H9 (cell line): Measurements from ENCODE around the gene GLOD4. TPM values are rescaled to one million over a fixed set of nuclear protein-coding genes. Genes with fewer than 3 reads are reported as not detected.

Source experiments
- DNase-seq: peaks from one replicate; pipeline ENCODE4 v3.0.0-alpha.2; 2017
- H2AFZ ChIP-seq: one replicate; pipeline ENCODE4 v1.6.1; 2013; ENCODE audit warnings: mild to moderate bottlenecking, low read length, control low read depth, moderate library complexity
- H2AK5ac ChIP-seq: 2 replicates; pipeline ENCODE4 v1.6.1; 2013; ENCODE audit warnings: low read length, control low read depth, mixed read lengths; ENCODE audit not compliant: insufficient read length
- H2BK120ac ChIP-seq: one replicate; pipeline ENCODE4 v1.6.1; 2013; ENCODE audit warnings: low read depth, mild to moderate bottlenecking, low read length, control low read depth, inconsistent platforms; ENCODE audit not compliant: poor library complexity, severe bottlenecking
- H2BK12ac ChIP-seq: 2 replicates; pipeline ENCODE4 v1.6.1; 2013; ENCODE audit warnings: low read length, control low read depth, mixed read lengths, low read depth; ENCODE audit not compliant: insufficient read length
- H2BK15ac ChIP-seq: 2 replicates; pipeline ENCODE4 v1.6.1; 2013; ENCODE audit warnings: low read depth, low read length, control low read depth
- H2BK20ac ChIP-seq: one replicate; pipeline ENCODE4 v1.6.1; 2013; ENCODE audit warnings: low read depth, mild to moderate bottlenecking, low read length, control low read depth, inconsistent platforms; ENCODE audit not compliant: poor library complexity, severe bottlenecking
- H2BK5ac ChIP-seq: 2 replicates; pipeline ENCODE4 v1.6.1; 2013; ENCODE audit warnings: low read length, control low read depth, mixed read lengths; ENCODE audit not compliant: insufficient read length
- H3K14ac ChIP-seq: 2 replicates; pipeline ENCODE4 v1.6.1; 2013; ENCODE audit warnings: low read length, control low read depth; ENCODE audit not compliant: insufficient read depth
- H3K18ac ChIP-seq: 2 replicates; pipeline ENCODE4 v1.6.1; 2013; ENCODE audit warnings: low read depth, mild to moderate bottlenecking, mixed read lengths, low read length, control low read depth; ENCODE audit not compliant: insufficient read length
- H3K23ac ChIP-seq: 2 replicates; pipeline ENCODE4 v1.6.1; 2013; ENCODE audit warnings: low read length, control low read depth, mixed read lengths, low read depth; ENCODE audit not compliant: insufficient read length
- H3K23me2 ChIP-seq: 2 replicates; pipeline ENCODE4 v1.6.1; 2013; ENCODE audit warnings: low read depth, mild to moderate bottlenecking, mixed read lengths, low read length, control low read depth; ENCODE audit not compliant: insufficient read length, poor library complexity, severe bottlenecking
- H3K27ac ChIP-seq: 2 replicates; pipeline ENCODE4 v1.5.1; 2013; ENCODE audit warnings: low read length, control low read depth, mixed read lengths, low read depth; ENCODE audit not compliant: insufficient read length
- H3K27me3 ChIP-seq: 2 replicates; pipeline ENCODE4 v1.6.1; 2013; ENCODE audit warnings: low read length, control low read depth, inconsistent platforms; ENCODE audit not compliant: insufficient read depth
- H3K4ac ChIP-seq: 2 replicates; pipeline ENCODE4 v1.6.1; 2013; ENCODE audit warnings: low read depth, mild to moderate bottlenecking, control low read depth, inconsistent platforms, low read length, moderate library complexity
- H3K4me1 ChIP-seq: 2 replicates; pipeline ENCODE4 v1.6.1; 2013; ENCODE audit warnings: low read length, control low read depth, inconsistent platforms; ENCODE audit not compliant: insufficient read depth
- H3K4me2 ChIP-seq: 2 replicates; pipeline ENCODE4 v1.6.1; 2013; ENCODE audit warnings: low read length, control low read depth, mixed read lengths; ENCODE audit not compliant: insufficient read length, insufficient read depth
- H3K56ac ChIP-seq: 2 replicates; pipeline ENCODE4 v1.6.1; 2013; ENCODE audit warnings: low read depth, mild to moderate bottlenecking, mixed read lengths, low read length, control low read depth; ENCODE audit not compliant: insufficient read length
- H3K79me1 ChIP-seq: 2 replicates; pipeline ENCODE4 v1.6.1; 2013; ENCODE audit warnings: low read depth, mild to moderate bottlenecking, moderate library complexity, low read length, control low read depth, inconsistent platforms; ENCODE audit not compliant: insufficient read depth, poor library complexity, severe bottlenecking
- H3K79me2 ChIP-seq: 2 replicates; pipeline ENCODE4 v1.6.1; 2013; ENCODE audit warnings: low read length, control low read depth, inconsistent platforms; ENCODE audit not compliant: insufficient read depth
- H3K9ac ChIP-seq: 2 replicates; pipeline ENCODE4 v1.6.1; 2013; ENCODE audit warnings: low read length, control low read depth, mixed read lengths; ENCODE audit not compliant: insufficient read length; ENCODE audit errors: extremely low read depth
- H3K9me3 ChIP-seq: one replicate; pipeline ENCODE4 v1.6.1; 2013; ENCODE audit warnings: low read depth, low read length, inconsistent platforms; ENCODE audit not compliant: control insufficient read depth
- H3T11ph ChIP-seq: one replicate; pipeline ENCODE4 v1.6.1; 2013; ENCODE audit warnings: mild to moderate bottlenecking, low read length, control low read depth, inconsistent platforms
- H4K20me1 ChIP-seq: one replicate; pipeline ENCODE4 v1.6.1; 2013; ENCODE audit not compliant: control insufficient read depth, insufficient read length, insufficient read depth
- H4K5ac ChIP-seq: 2 replicates; pipeline ENCODE4 v1.6.1; 2013; ENCODE audit warnings: low read depth, mild to moderate bottlenecking, mixed read lengths, low read length, control low read depth; ENCODE audit not compliant: insufficient read length
- H4K8ac ChIP-seq: replicated peaks from 2 replicates; pipeline ENCODE4 v1.6.1; 2013; ENCODE audit warnings: low read length, control low read depth, mixed read lengths, low read depth; ENCODE audit not compliant: insufficient read length
- H4K91ac ChIP-seq: 2 replicates; pipeline ENCODE4 v1.6.1; 2013; ENCODE audit warnings: low read depth, mild to moderate bottlenecking, moderate library complexity, mixed read lengths, low read length, control low read depth; ENCODE audit not compliant: insufficient read length
- H3K27ac Mint-ChIP-seq, 3 experiments: 2 replicates in 2 of 3; 3 replicates in 1 of 3; pipeline ENCODE4 v1.8.0; 2020 to 2021; ENCODE audit warnings: mixed read lengths in 3 of 3, mild to moderate bottlenecking in 1 of 3, moderate library complexity in 1 of 3
- H3K27me3 Mint-ChIP-seq: 2 replicates; pipeline ENCODE4 v1.8.0; 2021; ENCODE audit warnings: low read depth, mild to moderate bottlenecking, moderate library complexity, mixed read lengths
- H3K36me3 Mint-ChIP-seq, 3 experiments: 2 replicates in 2 of 3; 3 replicates in 1 of 3; pipeline ENCODE4 v1.8.0; 2020 to 2021; ENCODE audit warnings: low read depth in 3 of 3, mixed read lengths in 3 of 3; ENCODE audit not compliant: insufficient read depth in 1 of 3
- H3K4me1 Mint-ChIP-seq, 2 experiments: 2 replicates each; pipeline ENCODE4 v1.8.0; 2020; ENCODE audit warnings: mixed read lengths in 2 of 2
- H3K4me3 Mint-ChIP-seq, 2 experiments: 2 replicates in 1 of 2; 3 replicates in 1 of 2; pipeline ENCODE4 v1.8.0; 2020 to 2021; ENCODE audit warnings: mild to moderate bottlenecking in 2 of 2, mixed read lengths in 2 of 2, moderate library complexity in 1 of 2
- H3K9me3 Mint-ChIP-seq, 2 experiments: 2 replicates in 1 of 2; 3 replicates in 1 of 2; pipeline ENCODE4 v1.8.0; 2020; ENCODE audit warnings: mild to moderate bottlenecking in 2 of 2, mixed read lengths in 2 of 2, moderate library complexity in 1 of 2
- CTCF ChIP-seq: fragments of 200-600 bp; sonication (generic); conservative IDR thresholded peaks from 3 replicates; pipeline ENCODE4 v1.8.0; 2021; ENCODE audit warnings: antibody characterized with exemption, mild to moderate bottlenecking
- WGBS: extraction: QIAGEN DNeasy Blood & Tissue Kit; methylation state at CpG from one replicate; pipeline ENCODE4 v1.1.7; 2013; ENCODE audit warnings: missing lambda C conversion rate, low lambda C conversion rate, mixed read lengths; ENCODE audit not compliant: insufficient read length; ENCODE audit errors: extremely low coverage; 5-methylcytosine and 5-hydroxymethylcytosine counted together
- total RNA-seq: library from RNA; stranded (reverse); gene quantifications from 2 replicates; pipeline ENCODE4 v1.2.1, GENCODE V29; 2021

GLOD4 gene
- total RNA-seq, 1 experiment from 2014 or later = 106 TPM

GRCh38 chr17:799261-799660 lies 17.2 kb upstream of the GLOD4 start:
- Mint-ChIP-seq H3K27me3 (no peaks in the 10 kb centered on the region), H3K27ac (peak overlapping the region in 2 of 3 experiments; percentile 53 to 91; a peak in 4 of 7 replicates), H3K4me1 (peaks cover 10 to 11% of the 10 kb centered on the region in 2 experiments), H3K36me3 (peaks cover 3 to 46% (median 38%) of the 10 kb centered on the region in 3 experiments; a peak in 6 of 7 replicates), H3K9me3 (no peaks in the 10 kb centered on the region), H3K4me3 (no peak overlapping the region)
- no peak overlapping the region for H3K14ac ChIP-seq
- no peaks in the 10 kb centered on the region; the same call in 1 of the 2 replicates for H3K79me2 ChIP-seq
- no peak overlapping the region for H2BK120ac ChIP-seq
- H2BK12ac ChIP-seq = no peak overlapping the region
- TF ChIP-seq CTCF = no peak
- no peak overlapping the region for H3K18ac ChIP-seq
- no peak overlapping the region for H2AFZ ChIP-seq
- H2BK5ac ChIP-seq = no peak overlapping the region
- H4K8ac ChIP-seq = no peak overlapping the region
- no peak overlapping the region for H2BK20ac ChIP-seq
- H3K4me1 ChIP-seq = no peaks in the 10 kb centered on the region; the same call in 1 of the 2 replicates
- H3K23me2 ChIP-seq = no peaks in the 10 kb centered on the region
- no peaks in the 10 kb centered on the region for H3K79me1 ChIP-seq
- H4K20me1 ChIP-seq = no peaks in the 10 kb centered on the region
- no peak overlapping the region for H3K9ac ChIP-seq
- H4K5ac ChIP-seq = no peak overlapping the region
- H3K4ac ChIP-seq = no peak overlapping the region
- no peak overlapping the region for H3K27ac ChIP-seq
- no CpG with 5 or more reads among the region's 11 CpGs for WGBS
- H3K9me3 ChIP-seq = no peaks in the 10 kb centered on the region
- no peak overlapping the region for H3T11ph ChIP-seq
- DNase-seq = no peak
- H3K56ac ChIP-seq = no peak overlapping the region
- no peak overlapping the region for H3K4me2 ChIP-seq
- H3K27me3 ChIP-seq = no peaks in the 10 kb centered on the region
- no peak overlapping the region for H4K91ac ChIP-seq
- no peak overlapping the region for H2AK5ac ChIP-seq
- H2BK15ac ChIP-seq = no peak overlapping the region
- no peak overlapping the region for H3K23ac ChIP-seq
